ENCODE data around the gene MDGA2. TPM values are rescaled to one million over a fixed set of nuclear protein-coding genes. Genes with fewer than 3 reads are reported as not detected.

Gene MDGA2
- total RNA-seq, 1 experiment from 2014 or later, result not detected

DNA sequence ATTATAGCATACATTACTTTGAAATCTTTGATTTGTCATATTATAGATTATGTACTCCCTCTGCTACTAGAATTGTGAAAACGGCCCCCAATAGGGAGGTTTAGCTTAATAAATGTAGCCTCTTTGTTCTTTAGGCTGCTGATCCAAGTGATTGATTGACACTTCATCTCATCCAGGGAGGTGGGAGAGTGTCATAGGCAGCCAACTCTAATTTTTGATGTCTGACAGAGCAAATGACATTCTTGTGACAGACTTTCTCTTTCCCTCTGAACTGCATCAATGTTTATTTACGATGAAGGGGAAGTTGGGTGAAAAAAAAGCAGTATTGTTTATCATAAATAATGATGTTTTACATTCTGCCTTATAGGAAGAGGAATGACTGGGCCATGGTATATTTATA, 221.4 kb downstream of the MDGA2 start:
- no TSS peak for BruUV-seq (replicated peaks)
- DNase-seq, result no peak
- Histone ChIP-seq H3K27me3 (ENCODE audit: insufficient read depth, low read depth) (no peaks in the 10 kb centered on the region), H3K36me3 (ENCODE audit: low read depth) (no peaks in the 10 kb centered on the region), H3K27ac (no peak overlapping the region), H3K4me3 (no peak overlapping the region), H2AFZ (no peak overlapping the region), H3K9me3 (ENCODE audit: insufficient read depth, low read depth) (no peaks in the 10 kb centered on the region), H3F3A (ENCODE audit: insufficient read depth, low read depth) (no peaks in the 10 kb centered on the region), H3K4me1 (replicated peaks; ENCODE audit: insufficient read depth) (no peaks in the 10 kb centered on the region), H3K9me2 (ENCODE audit: insufficient read depth) (no peaks in the 10 kb centered on the region), H3K4me2 (no peak overlapping the region), H3K79me2 (ENCODE audit: low read depth) (no peaks in the 10 kb centered on the region), H4K20me1 (ENCODE audit: insufficient read depth) (no peaks in the 10 kb centered on the region)
- intact Hi-C loops (cut with micrococcal nuclease; ENCODE audit: unreplicated experiment), result no loop called here
- TF ChIP-seq, protein P1, sequence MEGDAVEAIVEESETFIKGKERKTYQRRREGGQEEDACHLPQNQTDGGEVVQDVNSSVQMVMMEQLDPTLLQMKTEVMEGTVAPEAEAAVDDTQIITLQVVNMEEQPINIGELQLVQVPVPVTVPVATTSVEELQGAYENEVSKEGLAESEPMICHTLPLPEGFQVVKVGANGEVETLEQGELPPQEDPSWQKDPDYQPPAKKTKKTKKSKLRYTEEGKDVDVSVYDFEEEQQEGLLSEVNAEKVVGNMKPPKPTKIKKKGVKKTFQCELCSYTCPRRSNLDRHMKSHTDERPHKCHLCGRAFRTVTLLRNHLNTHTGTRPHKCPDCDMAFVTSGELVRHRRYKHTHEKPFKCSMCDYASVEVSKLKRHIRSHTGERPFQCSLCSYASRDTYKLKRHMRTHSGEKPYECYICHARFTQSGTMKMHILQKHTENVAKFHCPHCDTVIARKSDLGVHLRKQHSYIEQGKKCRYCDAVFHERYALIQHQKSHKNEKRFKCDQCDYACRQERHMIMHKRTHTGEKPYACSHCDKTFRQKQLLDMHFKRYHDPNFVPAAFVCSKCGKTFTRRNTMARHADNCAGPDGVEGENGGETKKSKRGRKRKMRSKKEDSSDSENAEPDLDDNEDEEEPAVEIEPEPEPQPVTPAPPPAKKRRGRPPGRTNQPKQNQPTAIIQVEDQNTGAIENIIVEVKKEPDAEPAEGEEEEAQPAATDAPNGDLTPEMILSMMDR (conservative IDR thresholded peaks at IDR 0.05), result no peak
- no peak for TF ChIP-seq EZH2 (IDR thresholded peaks at IDR 0.05; ENCODE audit: low read depth)
- POLR2A ChIA-PET (ENCODE audit: unreplicated experiment), result no interaction called here
- CTCF ChIA-PET, result no interaction called here

DNA sequence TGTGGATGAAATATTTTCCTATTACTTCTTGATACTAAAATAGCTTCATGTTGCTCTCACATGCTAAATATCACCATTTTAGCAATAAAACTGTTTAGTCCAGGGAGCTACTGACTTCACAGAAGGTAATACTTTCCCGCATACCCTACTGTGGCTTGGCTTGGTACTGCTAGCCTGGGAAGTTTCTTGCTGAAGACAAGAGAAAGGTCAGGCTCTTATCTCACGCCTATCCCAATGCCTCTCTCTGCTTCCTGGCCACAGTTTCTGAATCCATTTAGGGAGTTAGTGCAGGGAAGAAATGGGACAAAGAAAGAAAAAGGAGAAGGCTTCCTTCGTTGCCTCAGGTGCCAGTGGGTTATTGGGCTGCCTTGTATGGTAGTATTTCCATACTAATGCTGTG, 228.3 kb downstream of the MDGA2 start:
- no peaks in the 10 kb centered on the region for H3K9me2 ChIP-seq (ENCODE audit: insufficient read depth)
- H3K9me3 ChIP-seq (ENCODE audit: insufficient read depth, low read depth), result no peaks in the 10 kb centered on the region
- H3K27ac ChIP-seq, result no peak overlapping the region
- H3F3A ChIP-seq (ENCODE audit: insufficient read depth, low read depth), result no peaks in the 10 kb centered on the region
- H3K4me3 ChIP-seq, result no peak overlapping the region
- H3K79me2 ChIP-seq (ENCODE audit: low read depth), result no peaks in the 10 kb centered on the region
- TF ChIP-seq EZH2 (IDR thresholded peaks at IDR 0.05; ENCODE audit: low read depth), result no peak
- TF ChIP-seq, protein P1 (conservative IDR thresholded peaks at IDR 0.05), result no peak
- intact Hi-C loops (cut with micrococcal nuclease; ENCODE audit: unreplicated experiment), result no loop called here
- ChIA-PET CTCF (no interaction called here), POLR2A (ENCODE audit: unreplicated experiment) (no interaction called here)
- H4K20me1 ChIP-seq (ENCODE audit: insufficient read depth), result no peaks in the 10 kb centered on the region
- no peak overlapping the region for H2AFZ ChIP-seq
- DNase-seq, result no peak
- no peaks in the 10 kb centered on the region for H3K36me3 ChIP-seq (ENCODE audit: low read depth)
- H3K4me2 ChIP-seq, result no peak overlapping the region
- BruUV-seq (replicated peaks), result no TSS peak
- no peaks in the 10 kb centered on the region for H3K27me3 ChIP-seq (ENCODE audit: insufficient read depth, low read depth)
- H3K4me1 ChIP-seq (replicated peaks; ENCODE audit: insufficient read depth), result no peaks in the 10 kb centered on the region

- no peaks in the 10 kb centered on the region for H3K4me1 ChIP-seq (replicated peaks; ENCODE audit: insufficient read depth)
- H3K4me2 ChIP-seq, result no peak overlapping the region
- intact Hi-C loops (cut with micrococcal nuclease; ENCODE audit: unreplicated experiment), result no loop called here
- H3F3A ChIP-seq (ENCODE audit: insufficient read depth, low read depth), result no peaks in the 10 kb centered on the region
- ChIA-PET POLR2A (ENCODE audit: unreplicated experiment) (no interaction called here), CTCF (no interaction called here)
- H3K9me3 ChIP-seq (ENCODE audit: insufficient read depth, low read depth), result no peaks in the 10 kb centered on the region
- no TSS peak for BruUV-seq (replicated peaks)
- no peaks in the 10 kb centered on the region for H4K20me1 ChIP-seq (ENCODE audit: insufficient read depth)
- H3K27ac ChIP-seq, result no peak overlapping the region
- no peaks in the 10 kb centered on the region for H3K36me3 ChIP-seq (ENCODE audit: low read depth)
- DNase-seq, result peak; percentile 23 to 50
- no peak for TF ChIP-seq EZH2 (IDR thresholded peaks at IDR 0.05; ENCODE audit: low read depth)
- TF ChIP-seq, protein P1 (conservative IDR thresholded peaks at IDR 0.05), result peak; percentile 38
- no peaks in the 10 kb centered on the region for H3K27me3 ChIP-seq (ENCODE audit: insufficient read depth, low read depth)
- no peaks in the 10 kb centered on the region for H3K79me2 ChIP-seq (ENCODE audit: low read depth)
- H3K4me3 ChIP-seq, result no peak overlapping the region
- no peaks in the 10 kb centered on the region for H3K9me2 ChIP-seq (ENCODE audit: insufficient read depth)
- H2AFZ ChIP-seq, result no peak overlapping the region
Measured at GRCh38 chr14:47442211-47442610, 233.2 kb downstream of the MDGA2 start.
